Measurements from ENCODE around the gene ZNF385C. TPM values are rescaled to one million over a fixed set of nuclear protein-coding genes. Genes with fewer than 3 reads are reported as not detected.

The ZNF385C gene
- total RNA-seq, 1 donor = not detected

GRCh38 chr17:42094375-42095069, 3.8 kb downstream of the ZNF385C start:
- DNase-seq (ENCODE audit: low read depth) = no peak
- no peak overlapping the region for H3K4me3 ChIP-seq (ENCODE audit: low read depth, low read length)
- no peak for TF ChIP-seq CTCF (IDR thresholded peaks at IDR 0.05; ENCODE audit: insufficient read depth, low read depth, low read length)

- TF ChIP-seq CTCF (IDR thresholded peaks at IDR 0.05; ENCODE audit: insufficient read depth, low read depth, low read length) = no peak
- no peak overlapping the region for H3K4me3 ChIP-seq (ENCODE audit: low read depth, low read length)
- no peak for DNase-seq (ENCODE audit: low read depth)
Measured at GRCh38 chr17:42092939-42093338, 5.3 kb downstream of the ZNF385C start.

- TF ChIP-seq CTCF (IDR thresholded peaks at IDR 0.05; ENCODE audit: insufficient read depth, low read depth, low read length) = no peak
- no peak overlapping the region for H3K4me3 ChIP-seq (ENCODE audit: low read depth, low read length)
- no peak for DNase-seq (ENCODE audit: low read depth)
Measured at GRCh38 chr17:42090964-42091790, 7.1 kb downstream of the ZNF385C start.

DNA sequence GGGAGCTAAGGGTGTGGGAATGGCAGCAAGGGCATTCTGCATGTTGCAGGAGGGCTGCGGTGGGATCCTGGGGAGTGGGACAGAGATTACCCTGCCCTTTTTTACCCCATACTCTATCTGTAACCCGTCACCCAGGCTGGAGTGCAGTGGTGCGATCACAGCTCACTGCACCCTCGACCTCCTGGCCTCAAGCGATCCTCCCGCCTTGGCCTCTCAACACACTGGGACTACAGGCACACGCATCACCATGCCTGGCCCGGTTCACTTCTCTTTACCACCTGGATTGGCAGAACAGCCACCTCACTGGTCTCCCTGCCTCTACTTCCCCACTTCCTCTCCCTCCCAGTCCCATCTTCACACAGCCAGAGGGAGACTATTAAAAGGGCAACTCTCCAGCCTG, 9.5 kb downstream of the ZNF385C start:
- no peak for TF ChIP-seq CTCF (IDR thresholded peaks at IDR 0.05; ENCODE audit: insufficient read depth, low read depth, low read length)
- no peak overlapping the region for H3K4me3 ChIP-seq (ENCODE audit: low read depth, low read length)
- no peak for DNase-seq (ENCODE audit: low read depth)

- no peak for TF ChIP-seq CTCF (IDR thresholded peaks at IDR 0.05; ENCODE audit: insufficient read depth, low read depth, low read length)
- no peak overlapping the region for H3K4me3 ChIP-seq (ENCODE audit: low read depth, low read length)
- DNase-seq (ENCODE audit: low read depth) = no peak
Measured at GRCh38 chr17:42087736-42088705, 10.3 kb downstream of the ZNF385C start.

GRCh38 chr17:42087042-42087701, 11.1 kb downstream of the ZNF385C start:
- no peak overlapping the region for H3K4me3 ChIP-seq (ENCODE audit: low read depth, low read length)
- DNase-seq (ENCODE audit: low read depth) = no peak
- TF ChIP-seq CTCF (IDR thresholded peaks at IDR 0.05; ENCODE audit: insufficient read depth, low read depth, low read length) = no peak

Data from fibroblast of villous mesenchyme (primary cell).